HepG2 (cell line): ENCODE data around the gene CYSRT1. TPM values are rescaled to one million over a fixed set of nuclear protein-coding genes. Genes with fewer than 3 reads are reported as not detected.
A peak's percentile ranks its signal among the peaks of the same experiment; 100 is the strongest.

Source experiments
- DNMT1 ChIP-seq: sonication (generic); formaldehyde crosslinking; IDR thresholded peaks from 2 replicates; pipeline ENCODE4 v1.5.1; 2020; ENCODE audit warnings: mild to moderate bottlenecking, missing genetic modification reagents
- ELF1 ChIP-seq: sonication (generic); formaldehyde crosslinking; IDR thresholded peaks from 2 replicates; pipeline ENCODE4 v1.4.0; 2020; ENCODE audit warnings: missing genetic modification reagents
- ETV6 ChIP-seq: sonication (generic); formaldehyde crosslinking; conservative IDR thresholded peaks from 2 replicates; pipeline ENCODE4 v1.4.0; 2020; ENCODE audit warnings: missing genetic modification reagents
- HMGXB4 ChIP-seq, 2 experiments: sonication (generic) in 1 of 2; formaldehyde crosslinking in 1 of 2; IDR thresholded peaks; 2 replicates each; pipeline versions ENCODE4 v1.4.0 to v1.6.1; 2018 to 2020; ENCODE audit warnings: missing genetic modification reagents in 2 of 2, borderline replicate concordance in 1 of 2, low read depth in 1 of 2, mild to moderate bottlenecking in 1 of 2, missing biosample characterization in 1 of 2
- HNRNPUL1 ChIP-seq: fragments of 200-400 bp; formaldehyde crosslinking; IDR thresholded peaks from 2 replicates; pipeline ENCODE4 v1.6.1; 2017; ENCODE audit warnings: low read depth, mild to moderate bottlenecking, low read length, moderate library complexity
- RFX5 ChIP-seq: IDR thresholded peaks from 2 replicates; pipeline ENCODE4 v1.6.1; 2011; ENCODE audit warnings: low read depth, low read length, improper control_type of control experiment
- RORA ChIP-seq: sonication (generic); formaldehyde crosslinking; IDR thresholded peaks from 2 replicates; pipeline ENCODE4 v1.5.0; 2020; ENCODE audit warnings: mild to moderate bottlenecking, missing genetic modification reagents, moderate library complexity
- USF2 ChIP-seq, 2 experiments: sonication (generic) in 1 of 2; formaldehyde crosslinking in 1 of 2; IDR thresholded peaks; 2 replicates each; pipeline versions ENCODE4 v1.5.1 to v1.6.1; 2011 to 2020; ENCODE audit warnings: borderline replicate concordance in 1 of 2, low read depth in 1 of 2, low read length in 1 of 2, mild to moderate bottlenecking in 1 of 2, missing genetic modification reagents in 1 of 2, moderate library complexity in 1 of 2
- ZFP36L1 ChIP-seq: sonication (generic); formaldehyde crosslinking; IDR thresholded peaks from 2 replicates; pipeline ENCODE4 v1.8.0; 2022; ENCODE audit warnings: mild to moderate bottlenecking, missing genetic modification reagents, moderate library complexity
- ZNF441 ChIP-seq: sonication (generic); formaldehyde crosslinking; IDR thresholded peaks from 2 replicates; pipeline ENCODE4 v1.7.0; 2021; ENCODE audit warnings: missing genetic modification reagents, borderline replicate concordance
- ZNF557 ChIP-seq: sonication (generic); formaldehyde crosslinking; IDR thresholded peaks from 2 replicates; pipeline ENCODE4 v1.4.0; 2020; ENCODE audit warnings: missing genetic modification reagents
- ZNF597 ChIP-seq: sonication (generic); formaldehyde crosslinking; IDR thresholded peaks from 2 replicates; pipeline ENCODE4 v1.5.0; 2020; ENCODE audit warnings: missing genetic modification reagents
- ZNF644 ChIP-seq: IDR thresholded peaks from 2 replicates; pipeline ENCODE4 v1.6.1; 2016; ENCODE audit warnings: low read depth
- polyA plus RNA-seq, 8 experiments: library from polyadenylated mRNA; depleted of rRNA in 3 of 8; stranded (reverse) in 7 of 8; unstranded in 1 of 8; fragments of >200 nt; fragmentation: Illumina TruSeq in 4 of 8; extraction: Trizol in 4 of 8; gene quantifications; 2 replicates each; pipeline versions ENCODE4 v1.2.1 to v1.2.3, GENCODE V29; 2011 to 2016; ENCODE audit warnings: low read depth in 4 of 8, missing spikeins in 1 of 8, mixed read lengths in 1 of 8; ENCODE audit not compliant: insufficient read depth in 1 of 8
- total RNA-seq, 5 experiments: library from RNA; depleted of rRNA; stranded (reverse); fragments of >200 nt; fragmentation: Illumina TruSeq; extraction: Trizol; gene quantifications; 2 replicates each; pipeline ENCODE4 v1.2.3, GENCODE V29; 2016; ENCODE audit warnings: low read depth in 1 of 5
- TF ChIP-seq, protein P1 (sequence below): sonication (generic); formaldehyde crosslinking; IDR thresholded peaks from 2 replicates; pipeline ENCODE4 v1.5.0; 2020; ENCODE audit warnings: mild to moderate bottlenecking, missing genetic modification reagents
- TF ChIP-seq, protein P2 (sequence below): sonication (generic); formaldehyde crosslinking; IDR thresholded peaks from 2 replicates; pipeline ENCODE4 v1.8.1; 2022; ENCODE audit warnings: low read depth, mild to moderate bottlenecking, missing genetic modification reagents

CYSRT1 gene
- total and polyA plus RNA-seq, 2 of the 13 experiments (the other 11 are each of a cell fraction or from before 2014, with no cell fraction given), result 1.5 to 2.1 TPM

DNA sequence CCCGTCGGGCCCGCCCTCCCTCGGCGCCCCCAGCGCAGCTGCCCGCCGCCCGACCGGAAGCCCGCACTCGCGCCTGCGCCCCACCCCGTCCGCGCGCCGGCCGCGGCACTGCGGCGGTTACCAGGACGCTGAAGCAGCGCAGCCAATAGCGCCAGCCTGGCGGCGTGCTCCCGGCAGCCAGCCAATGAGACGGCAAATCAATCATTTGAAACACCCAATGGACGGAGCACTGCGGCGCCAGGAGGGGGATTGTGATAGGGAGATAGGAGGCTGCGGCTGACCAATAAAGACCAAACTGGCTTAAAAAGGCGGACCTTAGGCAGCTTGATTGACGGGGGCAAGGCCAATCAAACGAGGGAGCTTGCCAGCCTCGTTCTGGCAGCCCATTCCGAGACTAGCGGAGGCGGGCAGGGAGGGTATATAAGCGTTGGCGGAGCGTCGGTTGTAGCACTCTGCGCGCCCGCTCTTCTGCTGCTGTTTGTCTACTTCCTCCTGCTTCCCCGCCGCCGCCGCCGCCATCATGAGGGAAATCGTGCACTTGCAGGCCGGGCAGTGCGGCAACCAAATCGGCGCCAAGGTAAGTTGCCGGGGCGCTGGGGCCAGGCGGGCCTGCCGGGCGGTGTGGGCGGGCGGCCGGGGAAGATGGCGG lies 16.0 kb downstream of the CYSRT1 start, which contains the start of gene TUBB4B (continued):
- TF ChIP-seq DNMT1 (CRISPR knock-in tag) (no peak), HNRNPUL1 (no peak), RFX5 (peak; percentile 40), ETV6 (CRISPR knock-in tag) (peak; percentile 47; the same call in 1 of the 2 replicates), ZNF597 (CRISPR knock-in tag) (no peak), ZNF441 (CRISPR knock-in tag) (0 out of 2 replicates have a peak, but pooled peaks have one; percentile 56), USF2 (IDR thresholded peaks at IDR 0.05; ENCODE audit: low read depth, low read length) (no peak), USF2 (CRISPR knock-in tag; IDR thresholded peaks at IDR 0.05; ENCODE audit: borderline replicate concordance) (no peak), ZNF644 (CRISPR knock-in tag) (no peak), RORA (CRISPR knock-in tag) (no peak), ELF1 (CRISPR knock-in tag) (peak; percentile 27; the same call in 1 of the 2 replicates), HMGXB4 (CRISPR knock-in tag; IDR thresholded peaks at IDR 0.05; ENCODE audit: borderline replicate concordance in 1 of 2, low read depth in 1 of 2) (no peak; a peak in 1 of 4 replicates), ZNF557 (0 out of 2 replicates have a peak, but pooled peaks have one; percentile 30), ZFP36L1 (no peak)
- TF ChIP-seq, protein P1, sequence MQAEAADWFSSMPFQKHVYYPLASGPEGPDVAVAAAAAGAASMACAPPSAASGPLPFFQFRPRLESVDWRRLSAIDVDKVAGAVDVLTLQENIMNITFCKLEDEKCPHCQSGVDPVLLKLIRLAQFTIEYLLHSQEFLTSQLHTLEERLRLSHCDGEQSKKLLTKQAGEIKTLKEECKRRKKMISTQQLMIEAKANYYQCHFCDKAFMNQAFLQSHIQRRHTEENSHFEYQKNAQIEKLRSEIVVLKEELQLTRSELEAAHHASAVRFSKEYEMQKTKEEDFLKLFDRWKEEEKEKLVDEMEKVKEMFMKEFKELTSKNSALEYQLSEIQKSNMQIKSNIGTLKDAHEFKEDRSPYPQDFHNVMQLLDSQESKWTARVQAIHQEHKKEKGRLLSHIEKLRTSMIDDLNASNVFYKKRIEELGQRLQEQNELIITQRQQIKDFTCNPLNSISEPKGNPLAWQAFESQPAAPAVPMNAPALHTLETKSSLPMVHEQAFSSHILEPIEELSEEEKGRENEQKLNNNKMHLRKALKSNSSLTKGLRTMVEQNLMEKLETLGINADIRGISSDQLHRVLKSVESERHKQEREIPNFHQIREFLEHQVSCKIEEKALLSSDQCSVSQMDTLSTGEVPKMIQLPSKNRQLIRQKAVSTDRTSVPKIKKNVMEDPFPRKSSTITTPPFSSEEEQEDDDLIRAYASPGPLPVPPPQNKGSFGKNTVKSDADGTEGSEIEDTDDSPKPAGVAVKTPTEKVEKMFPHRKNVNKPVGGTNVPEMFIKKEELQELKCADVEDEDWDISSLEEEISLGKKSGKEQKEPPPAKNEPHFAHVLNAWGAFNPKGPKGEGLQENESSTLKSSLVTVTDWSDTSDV, result 0 out of 2 replicates have a peak, but pooled peaks have one; percentile 30
- TF ChIP-seq, protein P2, sequence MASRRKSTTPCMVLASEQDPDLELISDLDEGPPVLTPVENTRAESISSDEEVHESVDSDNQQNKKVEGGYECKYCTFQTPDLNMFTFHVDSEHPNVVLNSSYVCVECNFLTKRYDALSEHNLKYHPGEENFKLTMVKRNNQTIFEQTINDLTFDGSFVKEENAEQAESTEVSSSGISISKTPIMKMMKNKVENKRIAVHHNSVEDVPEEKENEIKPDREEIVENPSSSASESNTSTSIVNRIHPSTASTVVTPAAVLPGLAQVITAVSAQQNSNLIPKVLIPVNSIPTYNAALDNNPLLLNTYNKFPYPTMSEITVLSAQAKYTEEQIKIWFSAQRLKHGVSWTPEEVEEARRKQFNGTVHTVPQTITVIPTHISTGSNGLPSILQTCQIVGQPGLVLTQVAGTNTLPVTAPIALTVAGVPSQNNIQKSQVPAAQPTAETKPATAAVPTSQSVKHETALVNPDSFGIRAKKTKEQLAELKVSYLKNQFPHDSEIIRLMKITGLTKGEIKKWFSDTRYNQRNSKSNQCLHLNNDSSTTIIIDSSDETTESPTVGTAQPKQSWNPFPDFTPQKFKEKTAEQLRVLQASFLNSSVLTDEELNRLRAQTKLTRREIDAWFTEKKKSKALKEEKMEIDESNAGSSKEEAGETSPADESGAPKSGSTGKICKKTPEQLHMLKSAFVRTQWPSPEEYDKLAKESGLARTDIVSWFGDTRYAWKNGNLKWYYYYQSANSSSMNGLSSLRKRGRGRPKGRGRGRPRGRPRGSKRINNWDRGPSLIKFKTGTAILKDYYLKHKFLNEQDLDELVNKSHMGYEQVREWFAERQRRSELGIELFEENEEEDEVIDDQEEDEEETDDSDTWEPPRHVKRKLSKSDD (CRISPR knock-in tag), result no peak; the same call in 1 of the 2 replicates
